Measurements from ENCODE around the gene NEGR1. TPM values are rescaled to one million over a fixed set of nuclear protein-coding genes. Genes with fewer than 3 reads are reported as not detected.

NEGR1 gene
- total RNA-seq, 4 donors from 2014 or later = 4.6 to 5.7 (median 5.0) TPM

GRCh38 chr1:71964188-71964587, 318.2 kb downstream of the NEGR1 start:
- Histone ChIP-seq H3K9me3 (no peaks in the 10 kb centered on the region), H3K27ac (no peak overlapping the region), H3K4me1 (no peaks in the 10 kb centered on the region), H3K36me3 (no peaks in the 10 kb centered on the region), H3K4me3 (no peak overlapping the region), H3K27me3 (no peaks in the 10 kb centered on the region)
- ATAC-seq (no peak), DNase-seq (no peak)
- intact Hi-C loops (cut with DNase I; ENCODE audit: low total_unique reads) (no loop called here), in situ Hi-C loops (cut with MboI; ENCODE audit: low sequenced_read_pairs in 4 of 4) (no loop called here)
- TF ChIP-seq POLR2A (IDR thresholded peaks at IDR 0.05) = no peak
- TF ChIP-seq, protein P1, sequence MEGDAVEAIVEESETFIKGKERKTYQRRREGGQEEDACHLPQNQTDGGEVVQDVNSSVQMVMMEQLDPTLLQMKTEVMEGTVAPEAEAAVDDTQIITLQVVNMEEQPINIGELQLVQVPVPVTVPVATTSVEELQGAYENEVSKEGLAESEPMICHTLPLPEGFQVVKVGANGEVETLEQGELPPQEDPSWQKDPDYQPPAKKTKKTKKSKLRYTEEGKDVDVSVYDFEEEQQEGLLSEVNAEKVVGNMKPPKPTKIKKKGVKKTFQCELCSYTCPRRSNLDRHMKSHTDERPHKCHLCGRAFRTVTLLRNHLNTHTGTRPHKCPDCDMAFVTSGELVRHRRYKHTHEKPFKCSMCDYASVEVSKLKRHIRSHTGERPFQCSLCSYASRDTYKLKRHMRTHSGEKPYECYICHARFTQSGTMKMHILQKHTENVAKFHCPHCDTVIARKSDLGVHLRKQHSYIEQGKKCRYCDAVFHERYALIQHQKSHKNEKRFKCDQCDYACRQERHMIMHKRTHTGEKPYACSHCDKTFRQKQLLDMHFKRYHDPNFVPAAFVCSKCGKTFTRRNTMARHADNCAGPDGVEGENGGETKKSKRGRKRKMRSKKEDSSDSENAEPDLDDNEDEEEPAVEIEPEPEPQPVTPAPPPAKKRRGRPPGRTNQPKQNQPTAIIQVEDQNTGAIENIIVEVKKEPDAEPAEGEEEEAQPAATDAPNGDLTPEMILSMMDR (IDR thresholded peaks at IDR 0.05 in 4 of 5, conservative IDR thresholded peaks at IDR 0.05 in 1 of 5) = no peak

GRCh38 chr1:71956613-71957285, 325.6 kb downstream of the NEGR1 start:
- intact Hi-C loops (cut with DNase I; ENCODE audit: low total_unique reads) (no loop called here), in situ Hi-C loops (cut with MboI; ENCODE audit: low sequenced_read_pairs in 4 of 4) (no loop called here)
- ATAC-seq (no peak), DNase-seq (no peak)
- no peak overlapping the region for H3K4me3 ChIP-seq
- H3K36me3 ChIP-seq = no peaks in the 10 kb centered on the region
- H3K4me1 ChIP-seq = no peaks in the 10 kb centered on the region
- no peak overlapping the region for H3K27ac ChIP-seq
- TF ChIP-seq, protein P1 (IDR thresholded peaks at IDR 0.05 in 4 of 5, conservative IDR thresholded peaks at IDR 0.05 in 1 of 5) = no peak
- TF ChIP-seq POLR2A (IDR thresholded peaks at IDR 0.05) = no peak
- no peaks in the 10 kb centered on the region for H3K9me3 ChIP-seq
- no peaks in the 10 kb centered on the region for H3K27me3 ChIP-seq

GRCh38 chr1:71950579-71950978, 331.8 kb downstream of the NEGR1 start:
- Histone ChIP-seq H3K36me3 (no peaks in the 10 kb centered on the region), H3K27me3 (no peaks in the 10 kb centered on the region), H3K27ac (no peak overlapping the region), H3K9me3 (no peaks in the 10 kb centered on the region), H3K4me3 (no peak overlapping the region), H3K4me1 (no peaks in the 10 kb centered on the region)
- no peak for ATAC-seq
- intact Hi-C loops (cut with DNase I; ENCODE audit: low total_unique reads) (no loop called here), in situ Hi-C loops (cut with MboI; ENCODE audit: low sequenced_read_pairs in 4 of 4) (no loop called here)
- TF ChIP-seq, protein P1 (IDR thresholded peaks at IDR 0.05 in 4 of 5, conservative IDR thresholded peaks at IDR 0.05 in 1 of 5) = no peak
- no peak for TF ChIP-seq POLR2A (IDR thresholded peaks at IDR 0.05)
- DNase-seq = no peak

GRCh38 chr1:71949681-71950080, 332.7 kb downstream of the NEGR1 start:
- H3K4me1 ChIP-seq = no peaks in the 10 kb centered on the region
- no peaks in the 10 kb centered on the region for H3K27me3 ChIP-seq
- H3K27ac ChIP-seq = no peak overlapping the region
- ATAC-seq (no peak), DNase-seq (no peak)
- in situ Hi-C loops (cut with MboI; ENCODE audit: low sequenced_read_pairs in 4 of 4) = no loop called here
- TF ChIP-seq POLR2A (IDR thresholded peaks at IDR 0.05) = no peak
- TF ChIP-seq, protein P1 (IDR thresholded peaks at IDR 0.05 in 4 of 5, conservative IDR thresholded peaks at IDR 0.05 in 1 of 5) = no peak
- intact Hi-C loops (cut with DNase I; ENCODE audit: low total_unique reads) = no loop called here
- H3K36me3 ChIP-seq = no peaks in the 10 kb centered on the region
- no peaks in the 10 kb centered on the region for H3K9me3 ChIP-seq
- H3K4me3 ChIP-seq = no peak overlapping the region

DNA sequence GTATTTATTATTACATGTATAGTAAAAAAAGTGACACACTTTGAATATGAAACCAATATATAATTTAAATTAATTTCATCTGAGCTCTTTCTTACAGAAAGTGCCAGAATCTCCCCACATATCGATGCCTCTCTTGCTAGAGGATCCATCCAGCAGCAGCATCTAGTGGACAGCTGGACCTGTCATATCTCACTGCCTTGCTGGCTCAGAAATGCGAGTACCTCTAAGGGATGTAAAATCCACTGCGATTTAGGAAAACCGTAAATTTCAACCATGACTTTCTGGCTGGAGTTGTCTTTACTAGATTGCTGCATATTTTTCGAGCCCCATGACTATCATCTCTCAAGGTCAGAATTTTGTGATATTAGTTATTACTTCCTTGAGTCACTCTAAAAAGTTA, 333.8 kb downstream of the NEGR1 start:
- H3K9me3 ChIP-seq = no peaks in the 10 kb centered on the region
- DNase-seq = no peak
- ATAC-seq = no peak
- no peaks in the 10 kb centered on the region for H3K4me1 ChIP-seq
- H3K27ac ChIP-seq = no peak overlapping the region
- H3K4me3 ChIP-seq = no peak overlapping the region
- in situ Hi-C loops (cut with MboI; ENCODE audit: low sequenced_read_pairs in 4 of 4) (no loop called here), intact Hi-C loops (cut with DNase I; ENCODE audit: low total_unique reads) (no loop called here)
- TF ChIP-seq, protein P1 (IDR thresholded peaks at IDR 0.05 in 4 of 5, conservative IDR thresholded peaks at IDR 0.05 in 1 of 5) = no peak
- no peak for TF ChIP-seq POLR2A (IDR thresholded peaks at IDR 0.05)
- H3K36me3 ChIP-seq = no peaks in the 10 kb centered on the region
- H3K27me3 ChIP-seq = no peaks in the 10 kb centered on the region
